Effector CD4-positive, alpha-beta T cell (primary cell): ENCODE results near the gene CDC14B.
"Not testable (repeated sequence)": the region's sequence is repeated elsewhere in the genome, so short reads cannot be mapped to it uniquely, and the experiment has no call there.

Experiments
- DNase-seq: peaks from one replicate; pipeline ENCODE4 v3.0.0-alpha.2; 2020

CDC14B gene

GRCh38 chr9:96532173-96532572, 87.5 kb downstream of the CDC14B start:
- no peak for DNase-seq

DNA sequence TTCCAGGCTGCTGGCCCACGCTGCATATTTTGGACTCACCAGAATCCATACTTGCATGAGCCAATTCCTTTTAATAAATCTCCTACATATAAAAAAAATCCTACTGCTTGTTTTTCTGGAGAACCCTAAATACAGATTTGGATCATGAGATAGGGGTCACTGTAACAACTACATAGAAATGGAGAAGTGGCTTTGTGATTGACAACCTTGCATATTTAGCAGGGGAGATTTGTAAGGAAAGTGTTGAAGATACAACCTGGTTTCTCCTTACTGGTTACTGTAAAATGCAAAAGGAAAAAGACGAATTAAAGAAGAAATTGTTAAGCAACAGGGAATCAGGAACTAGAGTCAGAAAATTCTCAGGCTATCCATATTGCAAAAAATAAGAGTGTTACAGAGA, 94.9 kb downstream of the CDC14B start:
- no peak for DNase-seq

DNA sequence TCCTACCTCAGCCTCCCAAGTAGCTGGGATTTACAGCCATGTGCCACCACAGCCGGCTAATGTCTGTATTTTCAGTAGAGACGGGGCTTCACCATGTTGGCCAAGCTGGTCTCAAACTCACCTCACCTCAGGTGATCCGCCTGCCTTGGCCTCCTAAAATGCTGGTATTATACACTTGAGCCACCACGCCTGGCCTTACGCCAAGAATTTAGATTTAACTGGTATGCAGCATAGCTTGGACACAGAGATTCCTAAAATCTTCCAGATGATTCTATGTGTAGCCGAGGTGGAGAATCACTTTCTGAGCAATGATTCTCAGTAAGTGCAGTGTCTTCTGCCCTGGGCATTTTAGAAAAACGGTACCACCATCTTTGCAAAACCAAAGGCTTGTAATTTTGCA, 95.6 kb downstream of the CDC14B start:
- DNase-seq = no peak

GRCh38 chr9:96523374-96523773, 96.3 kb downstream of the CDC14B start:
- DNase-seq = no peak

- no peak for DNase-seq
These were observed 97.3 kb downstream of the CDC14B start for GRCh38 chr9:96522366-96522765.

- no peak for DNase-seq
These were observed 99.9 kb downstream of the CDC14B start for GRCh38 chr9:96519787-96520186.

DNA sequence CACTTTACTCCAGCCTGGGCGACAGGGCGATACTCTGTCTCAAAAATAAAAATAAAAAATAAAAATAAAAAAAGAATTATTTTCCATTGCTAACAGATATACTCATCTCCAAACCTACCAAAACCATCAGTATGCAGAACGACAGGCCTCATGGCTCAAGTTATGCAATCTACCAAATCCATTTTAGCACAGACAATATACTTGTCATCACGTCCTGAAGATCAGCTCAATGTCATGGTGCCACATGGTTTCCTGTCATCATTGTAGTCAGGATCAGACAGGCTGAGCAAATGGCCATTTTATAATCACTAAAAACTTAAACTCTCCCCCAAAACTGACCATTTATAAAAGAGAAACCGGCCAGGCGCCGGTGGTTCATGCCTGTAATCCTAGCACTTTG, 100.5 kb downstream of the CDC14B start:
- no peak for DNase-seq

GRCh38 chr9:96515621-96516470, 103.8 kb downstream of the CDC14B start:
- DNase-seq = no peak

DNA sequence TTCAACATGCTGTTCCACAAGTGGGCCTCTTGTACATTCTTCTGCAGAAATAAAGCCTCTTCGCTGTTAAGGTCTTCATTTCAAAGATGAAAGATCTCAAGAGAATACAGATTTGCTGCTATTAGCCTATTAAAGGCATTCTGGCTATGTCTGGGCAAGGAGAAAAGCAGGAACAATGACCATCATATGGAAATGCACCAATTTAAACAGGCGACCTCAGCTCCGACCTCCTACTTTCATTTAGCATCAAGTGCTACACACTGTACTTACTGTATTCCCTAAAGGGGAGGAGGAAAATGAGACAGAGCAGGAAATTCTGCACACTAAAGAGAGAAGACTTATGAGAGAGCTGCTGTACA, 104.9 kb downstream of the CDC14B start:
- no peak for DNase-seq

DNA sequence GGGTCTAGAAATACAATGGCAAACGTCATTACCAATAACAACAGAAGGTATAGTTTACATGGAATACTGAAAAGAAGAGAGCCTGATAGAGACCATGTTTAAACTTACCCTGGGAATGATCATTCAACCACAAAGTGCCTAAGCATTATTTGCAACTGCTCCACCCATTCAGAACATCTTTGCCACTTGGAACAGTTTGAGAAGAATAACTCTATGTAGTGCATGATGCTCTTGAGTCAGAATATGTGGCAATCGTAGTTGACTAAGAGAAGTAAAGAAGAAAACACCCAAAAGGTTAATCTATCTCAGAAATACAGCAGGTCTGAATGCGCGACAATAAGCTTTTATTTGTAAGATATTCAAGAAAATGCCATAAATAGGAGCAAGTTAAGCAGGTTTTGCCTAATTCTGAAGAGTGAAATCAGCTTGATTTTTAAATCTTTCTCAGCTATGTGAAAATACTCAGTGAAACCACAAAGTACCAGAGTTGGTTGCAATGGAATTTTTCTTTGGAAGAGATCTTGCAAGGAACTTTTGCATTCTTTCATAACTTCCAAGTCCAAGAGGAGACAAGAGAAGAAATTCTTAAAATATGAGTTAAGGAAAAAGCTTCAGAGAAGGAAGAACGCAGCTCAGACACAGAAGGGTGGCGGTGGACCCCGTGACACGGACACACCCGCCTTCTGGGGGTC, 105.4 kb downstream of the CDC14B start:
- DNase-seq = no peak

- DNase-seq = no peak
These were observed 106.0 kb downstream of the CDC14B start for GRCh38 chr9:96513622-96514021.

DNA sequence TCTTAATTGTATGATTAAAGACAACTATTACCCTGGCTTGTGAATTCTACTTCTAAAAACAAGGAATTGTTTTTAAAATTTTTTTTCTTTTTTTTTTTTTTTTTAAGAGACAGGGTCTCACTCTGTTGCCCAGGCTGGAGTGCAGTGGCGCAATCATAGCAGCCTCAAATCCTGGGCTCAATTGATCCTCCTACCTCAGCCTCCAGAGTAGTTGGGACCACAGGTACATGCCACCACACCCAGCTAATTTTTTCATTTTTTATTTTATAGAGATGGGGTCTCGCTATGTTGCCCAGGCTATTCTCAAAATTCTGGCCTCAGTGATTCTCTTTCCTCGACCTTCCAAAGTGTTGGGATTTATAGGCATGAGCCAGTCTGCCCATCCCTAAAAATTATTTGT, 107.4 kb downstream of the CDC14B start:
- DNase-seq = no peak

- no peak for DNase-seq
These were observed 109.4 kb downstream of the CDC14B start for GRCh38 chr9:96510258-96510657.

GRCh38 chr9:96509848-96510247, 109.8 kb downstream of the CDC14B start:
- no peak for DNase-seq

DNA sequence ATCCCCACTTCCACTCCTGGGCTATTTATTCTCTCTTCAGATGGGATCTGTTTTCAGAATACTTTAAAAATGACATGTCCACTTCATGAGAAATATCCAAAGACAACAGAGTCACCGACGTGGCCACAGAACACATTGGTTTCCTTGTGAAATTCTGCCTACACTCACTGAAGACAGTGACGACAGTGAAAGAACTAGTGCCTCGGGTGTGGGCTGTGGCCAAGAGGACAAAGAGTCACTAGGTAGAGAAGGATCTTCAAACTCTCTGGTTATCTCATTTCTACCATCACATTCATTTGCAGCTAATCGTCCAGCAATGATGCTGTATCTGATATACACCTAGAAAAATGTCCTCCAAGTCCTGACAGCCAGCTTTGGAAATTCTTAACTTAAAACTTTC, 110.6 kb downstream of the CDC14B start:
- DNase-seq = no peak

- no peak for DNase-seq
These were observed 111.3 kb downstream of the CDC14B start for GRCh38 chr9:96508227-96508940.

GRCh38 chr9:96505316-96505991, 114.2 kb downstream of the CDC14B start:
- DNase-seq = no peak

DNA sequence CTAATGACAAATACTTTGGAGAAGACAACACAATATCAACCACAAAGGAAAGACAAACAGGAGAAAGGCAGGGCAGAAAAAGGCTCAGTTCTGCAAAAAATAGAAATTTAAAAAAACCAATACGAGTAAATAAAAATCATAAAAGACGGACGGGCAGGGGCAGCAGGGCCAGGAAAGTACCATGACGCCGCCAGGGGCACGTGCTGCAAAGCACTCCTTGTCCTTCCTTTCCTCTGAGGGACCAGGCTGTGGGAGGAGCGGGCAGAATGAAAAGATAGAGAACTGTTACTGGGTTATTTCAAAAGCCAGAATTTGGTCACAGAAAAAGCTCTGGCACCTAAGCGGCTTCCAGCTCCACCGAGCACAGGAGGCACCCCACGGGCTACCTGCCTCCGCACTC, 115.7 kb downstream of the CDC14B start:
- no peak for DNase-seq

GRCh38 chr9:96503374-96503748, 116.3 kb downstream of the CDC14B start:
- not testable (repeated sequence) for DNase-seq

GRCh38 chr9:96502539-96503373, 116.9 kb downstream of the CDC14B start:
- DNase-seq = no peak

GRCh38 chr9:96501633-96502538, 117.8 kb downstream of the CDC14B start:
- DNase-seq = no peak
